Neural progenitor cell (in vitro differentiated cells): ENCODE measurements around the gene PRPF18. TPM values are rescaled to one million over a fixed set of nuclear protein-coding genes. Genes with fewer than 3 reads are reported as not detected.

ENCODE experiments used
- DNase-seq: peaks from one replicate; pipeline ENCODE4 v3.0.0-alpha.2; 2016; ENCODE audit warnings: low spot score
- H2AFZ ChIP-seq: fragments of 200-600 bp; sonication (generic); replicated peaks from 2 replicates; pipeline ENCODE4 v1.6.1; 2016; ENCODE audit warnings: antibody characterized with exemption
- H3F3A ChIP-seq: fragments of 200-600 bp; sonication (generic); 2 replicates; pipeline ENCODE4 v1.6.1; 2016; ENCODE audit warnings: antibody characterized with exemption, low read depth
- H3K27ac ChIP-seq: fragments of 200-600 bp; sonication (generic); 2 replicates; pipeline ENCODE4 v1.5.1; 2016; ENCODE audit warnings: mild to moderate bottlenecking
- H3K27me3 ChIP-seq: fragments of 200-600 bp; sonication (generic); 2 replicates; pipeline ENCODE4 v1.6.1; 2016; ENCODE audit warnings: mild to moderate bottlenecking, moderate library complexity
- H3K36me3 ChIP-seq: fragments of 200-600 bp; sonication (generic); 2 replicates; pipeline ENCODE4 v1.5.1; 2016
- H3K4me1 ChIP-seq: fragments of 200-600 bp; sonication (generic); 2 replicates; pipeline ENCODE4 v1.6.1; 2016; ENCODE audit warnings: mixed run types
- H3K4me2 ChIP-seq: fragments of 200-600 bp; sonication (generic); 2 replicates; pipeline ENCODE4 v1.6.1; 2016
- H3K4me3 ChIP-seq: fragments of 200-600 bp; sonication (generic); 2 replicates; pipeline ENCODE4 v1.5.1; 2016
- H3K79me2 ChIP-seq: fragments of 200-600 bp; sonication (generic); 2 replicates; pipeline ENCODE4 v1.6.1; 2016; ENCODE audit warnings: low read depth
- H3K9ac ChIP-seq: fragments of 200-600 bp; sonication (generic); 2 replicates; pipeline ENCODE4 v1.6.1; 2016
- H3K9me3 ChIP-seq: fragments of 200-600 bp; sonication (generic); 2 replicates; pipeline ENCODE4 v1.5.1; 2016; ENCODE audit warnings: low read depth
- H4K20me1 ChIP-seq: fragments of 200-600 bp; sonication (generic); 2 replicates; pipeline ENCODE4 v1.6.1; 2016; ENCODE audit warnings: low read depth
- H3K27ac Mint-ChIP-seq: 3 replicates; pipeline ENCODE4 v1.8.0; 2021; ENCODE audit warnings: mixed read lengths
- H3K27me3 Mint-ChIP-seq: 2 replicates; pipeline ENCODE4 v1.8.0; 2022; ENCODE audit warnings: low read depth, mild to moderate bottlenecking, inconsistent platforms, moderate library complexity, mixed read lengths; ENCODE audit not compliant: insufficient read depth
- H3K36me3 Mint-ChIP-seq: 3 replicates; pipeline ENCODE4 v1.8.0; 2021; ENCODE audit warnings: mixed read lengths
- H3K4me1 Mint-ChIP-seq: 3 replicates; pipeline ENCODE4 v1.8.0; 2021; ENCODE audit warnings: mixed read lengths
- H3K4me3 Mint-ChIP-seq: 3 replicates; pipeline ENCODE4 v1.8.0; 2021; ENCODE audit warnings: mild to moderate bottlenecking, moderate library complexity, mixed read lengths
- H3K9me3 Mint-ChIP-seq: 3 replicates; pipeline ENCODE4 v1.8.0; 2020; ENCODE audit warnings: mixed read lengths
- EZH2 ChIP-seq: fragments of 200-600 bp; sonication (generic); IDR thresholded peaks from 2 replicates; pipeline ENCODE4 v1.6.1; 2017; ENCODE audit warnings: antibody characterized with exemption, mild to moderate bottlenecking, moderate library complexity
- EZH2phosphoT487 ChIP-seq: fragments of 200-600 bp; sonication (generic); IDR thresholded peaks from 2 replicates; pipeline ENCODE4 v1.6.1; 2017; ENCODE audit warnings: antibody characterized with exemption
- total RNA-seq: library from RNA; depleted of rRNA; stranded (reverse); fragments of >200 nt; gene quantifications from 2 replicates; pipeline ENCODE4 v1.2.3, GENCODE V29; 2015; ENCODE audit warnings: low replicate concordance
- TF ChIP-seq, protein P1 (sequence below): fragments of 200-600 bp; sonication (generic); IDR thresholded peaks from 2 replicates; pipeline ENCODE4 v1.5.1; 2017; ENCODE audit warnings: antibody characterized with exemption, mild to moderate bottlenecking

The PRPF18 gene
- total RNA-seq, 1 donor from 2014 or later, result 30.8 TPM

DNA sequence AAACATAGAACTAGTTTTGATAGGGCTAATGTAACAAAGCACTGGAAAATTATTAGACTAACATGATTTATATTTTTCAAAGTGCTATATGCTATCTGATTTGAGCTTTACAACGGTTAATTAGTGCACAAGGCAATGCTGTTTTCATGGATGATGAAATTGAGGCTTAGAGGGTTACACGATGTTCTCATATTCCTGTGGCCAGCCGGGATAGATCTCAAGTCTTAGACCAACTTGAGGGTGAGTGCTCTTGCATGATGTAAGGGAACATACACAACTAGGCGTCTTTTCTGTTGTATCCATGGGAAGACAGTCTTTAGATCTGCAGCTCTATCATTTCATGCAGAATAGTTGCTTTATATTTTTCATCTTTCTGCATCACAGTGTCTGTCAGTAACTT is 4.1 kb downstream of the PRPF18 start:
- Histone ChIP-seq H3F3A (no peaks in the 10 kb centered on the region), H3K79me2 (peaks cover 21% of the 10 kb centered on the region), H3K4me1 (peaks cover 5% of the 10 kb centered on the region), H3K9me3 (no peaks in the 10 kb centered on the region), H3K4me3 (no peak overlapping the region), H3K27me3 (no peaks in the 10 kb centered on the region), H3K36me3 (no peaks in the 10 kb centered on the region), H3K4me2 (no peak overlapping the region), H4K20me1 (no peaks in the 10 kb centered on the region), H3K9ac (no peak overlapping the region), H2AFZ (no peak overlapping the region), H3K27ac (no peak overlapping the region)
- TF ChIP-seq EZH2phosphoT487 (no peak), EZH2 (no peak)
- TF ChIP-seq, protein P1, sequence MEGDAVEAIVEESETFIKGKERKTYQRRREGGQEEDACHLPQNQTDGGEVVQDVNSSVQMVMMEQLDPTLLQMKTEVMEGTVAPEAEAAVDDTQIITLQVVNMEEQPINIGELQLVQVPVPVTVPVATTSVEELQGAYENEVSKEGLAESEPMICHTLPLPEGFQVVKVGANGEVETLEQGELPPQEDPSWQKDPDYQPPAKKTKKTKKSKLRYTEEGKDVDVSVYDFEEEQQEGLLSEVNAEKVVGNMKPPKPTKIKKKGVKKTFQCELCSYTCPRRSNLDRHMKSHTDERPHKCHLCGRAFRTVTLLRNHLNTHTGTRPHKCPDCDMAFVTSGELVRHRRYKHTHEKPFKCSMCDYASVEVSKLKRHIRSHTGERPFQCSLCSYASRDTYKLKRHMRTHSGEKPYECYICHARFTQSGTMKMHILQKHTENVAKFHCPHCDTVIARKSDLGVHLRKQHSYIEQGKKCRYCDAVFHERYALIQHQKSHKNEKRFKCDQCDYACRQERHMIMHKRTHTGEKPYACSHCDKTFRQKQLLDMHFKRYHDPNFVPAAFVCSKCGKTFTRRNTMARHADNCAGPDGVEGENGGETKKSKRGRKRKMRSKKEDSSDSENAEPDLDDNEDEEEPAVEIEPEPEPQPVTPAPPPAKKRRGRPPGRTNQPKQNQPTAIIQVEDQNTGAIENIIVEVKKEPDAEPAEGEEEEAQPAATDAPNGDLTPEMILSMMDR, result no peak
- H3K36me3 Mint-ChIP-seq, result no peaks in the 10 kb centered on the region
- no peak for DNase-seq
- no peak overlapping the region for H3K27ac Mint-ChIP-seq
- H3K4me3 Mint-ChIP-seq, result no peak overlapping the region
- peaks cover 18% of the 10 kb centered on the region for H3K4me1 Mint-ChIP-seq
- no peaks in the 10 kb centered on the region for H3K27me3 Mint-ChIP-seq
- no peaks in the 10 kb centered on the region for H3K9me3 Mint-ChIP-seq

DNA sequence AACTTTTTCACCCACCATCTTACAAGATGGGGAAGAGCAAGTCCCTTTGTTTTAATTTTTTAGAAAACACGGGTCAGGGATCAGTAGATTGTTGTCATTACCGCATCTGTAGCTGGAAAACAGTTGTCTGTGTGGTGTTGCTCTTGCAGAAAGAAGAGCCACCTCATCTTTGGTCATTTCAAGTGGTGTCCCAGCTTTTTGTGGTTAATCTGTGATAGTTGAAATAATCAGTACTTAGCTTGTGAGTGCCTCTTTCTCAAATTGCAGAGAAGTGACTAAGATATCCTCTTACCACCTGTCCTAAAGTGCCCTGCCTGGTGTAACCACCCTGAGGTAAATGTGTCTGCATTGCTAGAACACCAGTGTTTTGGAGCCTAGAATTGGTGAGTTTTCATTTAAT is 5.5 kb downstream of the PRPF18 start:
- H3K36me3 Mint-ChIP-seq, result no peaks in the 10 kb centered on the region
- no peak overlapping the region for H3K27ac Mint-ChIP-seq
- H3K4me1 Mint-ChIP-seq, result peaks cover 8% of the 10 kb centered on the region
- Histone ChIP-seq H3F3A (no peaks in the 10 kb centered on the region), H3K4me2 (no peak overlapping the region), H3K36me3 (no peaks in the 10 kb centered on the region), H3K9me3 (no peaks in the 10 kb centered on the region), H3K4me3 (no peak overlapping the region), H3K27me3 (no peaks in the 10 kb centered on the region), H3K9ac (no peak overlapping the region), H2AFZ (no peak overlapping the region), H4K20me1 (no peaks in the 10 kb centered on the region), H3K27ac (no peak overlapping the region), H3K79me2 (peaks cover 17% of the 10 kb centered on the region), H3K4me1 (peaks cover 5% of the 10 kb centered on the region)
- no peaks in the 10 kb centered on the region for H3K27me3 Mint-ChIP-seq
- DNase-seq, result no peak
- TF ChIP-seq EZH2 (no peak), EZH2phosphoT487 (no peak)
- TF ChIP-seq, protein P1, result no peak
- H3K9me3 Mint-ChIP-seq, result no peaks in the 10 kb centered on the region
- H3K4me3 Mint-ChIP-seq, result no peak overlapping the region

DNA sequence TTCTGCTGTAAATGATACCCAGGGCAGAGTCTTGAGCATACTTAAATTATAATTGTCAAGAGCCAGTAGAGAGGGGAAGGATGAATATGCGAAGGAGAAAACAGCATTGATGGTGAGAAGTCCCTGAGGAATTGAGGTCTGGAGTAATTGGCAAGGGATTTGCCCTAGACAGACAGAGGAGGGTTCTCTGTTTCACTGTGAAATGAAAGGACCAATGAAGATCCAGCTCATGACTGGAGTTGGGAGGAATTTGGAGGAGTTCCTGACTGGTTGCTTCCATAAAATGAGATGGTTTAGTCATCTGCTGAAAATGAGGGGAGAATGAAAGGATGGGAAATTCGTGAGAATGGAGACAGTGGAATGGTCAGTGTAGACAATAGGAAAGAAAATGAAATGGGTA is 6.8 kb downstream of the PRPF18 start:
- Mint-ChIP-seq H3K9me3 (no peaks in the 10 kb centered on the region), H3K27me3 (no peaks in the 10 kb centered on the region), H3K27ac (no peak overlapping the region), H3K4me1 (peaks cover 4% of the 10 kb centered on the region), H3K36me3 (no peaks in the 10 kb centered on the region), H3K4me3 (no peak overlapping the region)
- H3K4me3 ChIP-seq, result no peak overlapping the region
- H3K4me2 ChIP-seq, result no peak overlapping the region
- no peaks in the 10 kb centered on the region for H3F3A ChIP-seq
- H2AFZ ChIP-seq, result no peak overlapping the region
- no peaks in the 10 kb centered on the region for H3K4me1 ChIP-seq
- H3K79me2 ChIP-seq, result peaks cover 4% of the 10 kb centered on the region
- H3K27me3 ChIP-seq, result no peaks in the 10 kb centered on the region
- TF ChIP-seq, protein P1, result no peak
- TF ChIP-seq EZH2 (no peak), EZH2phosphoT487 (no peak)
- no peak overlapping the region for H3K27ac ChIP-seq
- H3K9ac ChIP-seq, result no peak overlapping the region
- H3K9me3 ChIP-seq, result no peaks in the 10 kb centered on the region
- no peak for DNase-seq
- H4K20me1 ChIP-seq, result no peaks in the 10 kb centered on the region
- H3K36me3 ChIP-seq, result no peaks in the 10 kb centered on the region

DNA sequence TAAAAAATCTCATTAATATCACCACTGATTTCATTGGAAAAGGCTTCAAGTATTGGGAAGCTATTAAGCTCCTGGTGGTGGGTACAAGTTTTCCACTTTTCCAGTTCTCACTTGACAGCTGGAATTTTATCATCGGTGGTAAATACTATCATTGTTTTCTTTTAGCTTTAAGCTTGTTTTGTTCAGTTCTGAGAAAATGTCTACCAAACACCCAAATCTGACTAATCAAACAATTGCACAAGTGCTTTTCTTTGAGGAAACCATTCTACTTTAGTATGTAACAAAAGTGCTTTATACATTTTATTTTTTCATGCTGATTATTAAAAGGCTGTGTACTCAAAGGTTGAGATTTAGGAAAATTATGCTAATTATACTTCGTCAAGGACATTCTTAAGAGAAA is 7.9 kb downstream of the PRPF18 start:
- Mint-ChIP-seq H3K27ac (no peak overlapping the region), H3K9me3 (no peaks in the 10 kb centered on the region), H3K4me3 (no peak overlapping the region), H3K27me3 (no peaks in the 10 kb centered on the region), H3K4me1 (no peaks in the 10 kb centered on the region), H3K36me3 (no peaks in the 10 kb centered on the region)
- H3F3A ChIP-seq, result no peaks in the 10 kb centered on the region
- no peak overlapping the region for H3K9ac ChIP-seq
- no peaks in the 10 kb centered on the region for H3K9me3 ChIP-seq
- DNase-seq, result no peak
- no peaks in the 10 kb centered on the region for H3K36me3 ChIP-seq
- no peaks in the 10 kb centered on the region for H3K27me3 ChIP-seq
- H2AFZ ChIP-seq, result no peak overlapping the region
- H3K4me2 ChIP-seq, result no peak overlapping the region
- H3K4me1 ChIP-seq, result no peaks in the 10 kb centered on the region
- no peak overlapping the region for H3K27ac ChIP-seq
- H3K79me2 ChIP-seq, result peaks cover 3% of the 10 kb centered on the region
- no peaks in the 10 kb centered on the region for H4K20me1 ChIP-seq
- no peak for TF ChIP-seq EZH2phosphoT487
- TF ChIP-seq EZH2, result no peak
- TF ChIP-seq, protein P1, result no peak
- no peak overlapping the region for H3K4me3 ChIP-seq
